ENCODE results near the gene COMMD7.
A peak's percentile ranks its signal among the peaks of the same experiment; 100 is the strongest.

The COMMD7 gene

DNA sequence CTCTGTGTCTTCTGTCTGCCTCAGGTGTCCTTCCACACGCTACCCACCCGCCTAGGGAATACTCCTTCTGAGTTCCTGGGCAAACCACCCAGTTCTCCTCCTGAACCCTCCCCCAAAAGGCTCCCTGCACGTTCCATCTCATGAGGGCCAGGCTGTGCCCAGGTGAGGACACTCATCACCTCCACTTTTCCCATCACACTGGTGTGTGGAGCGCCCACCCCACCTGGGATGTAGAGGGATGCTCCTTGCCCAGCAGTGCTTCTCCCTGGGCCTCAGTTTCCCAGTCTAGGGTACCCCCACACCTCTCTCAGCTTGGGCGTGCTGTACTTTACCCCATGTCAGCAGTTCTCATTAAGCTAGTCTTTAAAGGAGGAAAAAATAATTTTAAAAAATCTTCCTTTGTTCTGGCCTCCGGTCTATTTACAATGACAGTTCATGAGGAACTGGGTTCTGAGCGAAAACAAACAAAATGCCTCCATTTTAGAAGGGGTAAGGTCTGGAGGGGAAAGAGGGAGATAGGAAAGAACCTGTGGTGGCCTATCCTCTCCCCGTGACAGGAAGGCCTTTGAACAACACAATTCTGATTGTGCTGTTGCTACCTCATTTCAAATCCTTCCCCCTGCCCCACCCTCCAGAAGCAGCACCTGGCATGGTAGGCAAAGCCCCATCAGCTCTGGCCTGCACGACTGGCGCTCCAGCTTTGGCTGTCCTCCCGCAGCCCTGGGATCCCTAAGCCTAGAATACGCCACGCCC, 67.9 kb downstream of the COMMD7 start:
- DNase-seq, result no peak

DNA sequence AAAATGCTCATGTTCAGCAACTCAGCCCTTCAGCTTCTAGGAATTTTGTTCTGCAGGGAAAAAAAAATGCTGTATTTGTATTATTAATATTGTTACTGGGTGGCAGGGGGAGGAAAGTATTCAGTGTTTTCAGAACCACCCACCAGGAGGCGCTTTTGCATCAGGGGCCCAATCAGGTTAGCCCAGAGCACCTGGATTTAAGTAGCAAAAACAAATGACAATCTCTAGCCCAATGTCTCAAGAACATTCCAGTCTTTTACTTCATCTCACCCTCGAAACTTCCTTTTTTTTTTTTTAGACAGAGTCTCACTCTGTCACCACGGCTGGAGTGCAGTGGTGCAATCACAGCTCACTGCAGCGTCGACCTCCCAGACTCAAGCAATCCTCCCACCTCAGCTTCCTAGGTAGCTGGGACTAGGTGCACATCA, 68.9 kb downstream of the COMMD7 start:
- no peak for DNase-seq

DNA sequence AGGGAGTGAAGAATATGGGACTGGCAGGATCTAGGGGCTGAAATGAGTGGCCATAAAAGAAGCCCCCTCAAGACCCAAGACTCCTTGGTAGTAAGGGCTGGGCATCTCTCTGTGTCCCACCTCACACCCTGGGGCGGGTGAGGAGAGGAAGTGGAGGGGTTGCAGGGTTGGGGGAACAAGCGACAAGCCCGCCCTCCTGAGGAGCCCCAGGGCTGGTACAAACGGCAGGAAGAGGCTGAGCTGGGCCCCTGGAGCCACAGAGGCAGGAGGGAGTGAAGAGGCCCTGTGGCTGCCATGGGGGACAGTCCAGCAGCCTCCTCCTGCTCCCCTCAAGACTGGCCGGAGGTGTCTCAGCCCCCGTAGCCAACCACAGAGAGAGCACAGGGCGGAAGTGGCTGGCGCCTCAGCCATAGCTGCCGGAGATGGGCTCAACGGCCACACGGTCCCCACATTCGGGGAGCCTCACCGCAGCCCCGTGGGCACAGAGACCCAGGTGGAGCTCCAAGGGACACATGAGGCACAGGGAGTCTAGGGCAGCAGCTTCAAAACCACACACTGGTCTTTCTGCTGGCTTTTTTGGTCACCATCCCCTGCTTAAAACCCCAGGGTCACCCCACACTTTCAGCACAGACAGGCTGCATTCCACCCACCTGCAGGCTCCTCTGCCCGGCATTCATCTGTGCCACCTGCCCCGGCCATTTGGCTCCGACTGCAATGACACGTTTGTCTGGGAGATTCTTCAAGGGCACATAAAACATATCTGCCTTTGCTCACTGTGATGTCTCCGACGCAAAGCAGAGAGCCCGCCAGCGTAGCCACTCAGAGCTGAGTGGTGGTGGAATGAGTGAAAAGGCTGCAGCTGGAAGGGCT, 70.0 kb downstream of the COMMD7 start:
- no peak for DNase-seq

DNA sequence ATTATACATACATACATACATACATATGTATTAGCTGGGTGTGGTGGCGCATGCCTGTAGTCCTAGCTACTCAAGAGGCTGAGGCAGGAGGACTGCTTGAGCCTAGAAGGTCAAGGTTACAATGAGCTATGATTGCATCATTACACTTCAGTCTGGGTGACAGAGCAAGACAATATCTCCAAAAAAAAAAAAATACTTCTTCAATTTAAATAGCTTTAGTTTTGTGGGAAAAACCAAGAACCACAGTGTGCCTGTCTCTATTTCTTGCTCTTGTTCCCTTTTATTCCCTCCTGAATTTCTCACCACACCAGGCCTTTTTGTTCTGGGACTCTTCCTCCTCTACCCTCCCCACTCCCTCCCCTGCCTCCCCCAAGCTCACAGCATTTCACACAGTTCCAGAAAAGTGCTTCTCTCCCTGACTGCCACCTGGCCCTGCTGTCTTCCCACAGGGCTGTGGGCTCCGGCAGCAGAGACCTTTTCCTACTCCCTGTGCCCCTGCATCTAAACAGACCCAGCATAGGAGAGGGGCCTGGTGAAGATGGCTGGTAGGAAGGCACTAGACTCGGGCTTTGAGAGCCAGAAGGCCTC, 70.8 kb downstream of the COMMD7 start:
- DNase-seq, result no peak

DNA sequence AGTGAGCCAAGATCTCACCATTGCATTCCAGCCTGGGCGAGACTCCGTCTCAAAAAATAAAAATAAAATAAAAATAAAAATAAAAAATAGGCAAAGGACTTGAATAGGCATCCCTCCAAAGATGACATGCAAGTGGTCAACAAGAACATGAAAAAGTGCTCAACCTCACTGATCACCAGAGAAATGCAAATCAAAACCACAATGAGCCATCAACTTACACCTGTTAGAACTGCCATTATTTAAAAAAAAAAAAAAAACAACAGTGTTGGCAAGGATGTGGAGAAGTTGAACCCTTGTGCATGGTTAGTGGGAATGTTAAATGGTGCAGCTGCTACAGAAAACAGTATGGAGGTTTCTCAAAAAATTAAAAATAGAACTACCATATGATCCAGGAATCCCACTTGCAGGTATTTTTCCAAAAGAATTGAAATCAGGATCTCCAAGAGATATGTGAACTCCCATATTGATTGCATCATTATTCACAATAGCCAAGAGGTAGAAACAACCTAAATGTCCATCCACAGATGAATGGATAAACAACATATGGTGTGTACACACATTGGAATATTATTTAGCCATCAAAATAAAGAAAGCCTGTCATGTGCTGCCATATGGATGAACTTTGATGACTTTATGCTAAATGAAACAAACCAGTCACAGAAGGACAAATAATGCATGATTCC, 72.4 kb downstream of the COMMD7 start:
- DNase-seq, result no peak

DNA sequence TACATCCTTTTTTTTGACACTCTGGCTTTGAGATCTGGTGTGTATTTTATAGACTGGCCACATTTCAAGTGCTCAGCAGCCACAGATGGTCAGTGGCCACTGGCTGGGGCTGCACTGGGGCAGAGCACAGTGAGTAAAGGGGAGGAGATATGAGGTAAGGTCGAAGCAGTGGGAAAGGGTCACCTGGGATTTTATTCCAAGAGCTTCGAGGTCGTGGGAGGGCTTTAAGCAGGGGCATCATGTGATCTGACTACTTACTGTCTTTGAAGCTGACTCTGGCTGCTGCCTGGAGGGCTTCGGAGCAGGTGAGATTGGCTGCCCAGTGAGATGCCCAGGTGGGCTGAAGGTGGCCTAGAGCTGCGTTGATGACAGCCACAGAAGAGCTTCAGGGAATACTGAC, 76.2 kb downstream of the COMMD7 start:
- DNase-seq, result no peak

DNA sequence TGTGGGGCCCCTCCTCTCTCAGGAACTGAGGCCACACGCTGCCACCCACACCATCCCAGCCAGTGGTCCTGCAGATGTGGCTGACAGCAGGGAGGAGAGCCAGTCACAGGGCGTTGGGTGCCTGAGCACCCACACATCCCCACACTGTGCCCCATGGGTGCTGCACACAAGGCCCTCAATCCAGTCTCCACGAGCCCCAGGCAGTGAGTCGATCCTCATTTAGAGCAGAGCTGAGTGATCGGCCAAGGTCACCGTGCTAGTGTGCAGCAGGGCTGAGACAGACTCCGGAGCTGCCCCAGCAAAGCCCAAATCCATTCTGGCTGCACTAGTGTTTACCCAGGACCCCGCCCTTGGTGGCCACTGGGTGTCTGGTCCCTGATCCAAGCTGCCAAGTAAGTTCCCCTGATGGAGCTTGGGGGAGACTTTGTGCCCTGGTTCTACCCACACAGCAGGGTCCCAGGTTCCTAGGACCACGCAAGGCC, 78.5 kb downstream of the COMMD7 start:
- no peak for DNase-seq

DNA sequence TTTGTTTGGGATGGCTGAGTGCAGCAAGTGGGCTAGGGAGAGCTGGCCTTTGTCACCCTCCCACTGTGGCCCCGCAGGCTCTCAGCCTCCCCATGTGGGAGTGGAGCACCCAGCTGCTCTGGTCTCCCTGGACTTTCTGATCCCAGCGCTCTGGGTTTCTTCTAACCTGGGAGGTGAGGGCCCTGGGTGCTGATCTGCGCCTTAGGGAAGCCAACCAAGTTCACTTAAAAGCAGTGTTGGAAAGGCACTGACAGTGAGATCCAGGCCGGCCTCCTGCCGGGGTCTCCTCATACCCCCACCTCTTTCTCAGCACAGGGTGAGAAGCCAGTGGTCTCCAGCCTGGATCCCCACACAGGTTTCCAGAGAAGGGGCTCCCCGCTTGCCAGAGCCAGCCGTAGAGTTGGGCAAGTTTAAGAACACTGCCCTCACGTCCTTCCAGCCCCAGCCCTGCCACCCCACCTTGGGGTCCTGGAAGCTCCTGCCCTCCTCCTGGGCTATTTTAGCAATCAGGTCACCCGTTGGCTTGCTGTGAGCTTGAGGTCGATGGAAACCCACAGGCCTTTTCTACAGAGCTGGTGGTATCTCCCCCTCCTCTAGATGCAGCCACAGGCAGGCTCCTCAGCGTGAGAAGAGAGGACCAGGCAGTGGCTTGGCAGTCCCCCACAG, 79.1 kb downstream of the COMMD7 start:
- DNase-seq, result no peak

DNA sequence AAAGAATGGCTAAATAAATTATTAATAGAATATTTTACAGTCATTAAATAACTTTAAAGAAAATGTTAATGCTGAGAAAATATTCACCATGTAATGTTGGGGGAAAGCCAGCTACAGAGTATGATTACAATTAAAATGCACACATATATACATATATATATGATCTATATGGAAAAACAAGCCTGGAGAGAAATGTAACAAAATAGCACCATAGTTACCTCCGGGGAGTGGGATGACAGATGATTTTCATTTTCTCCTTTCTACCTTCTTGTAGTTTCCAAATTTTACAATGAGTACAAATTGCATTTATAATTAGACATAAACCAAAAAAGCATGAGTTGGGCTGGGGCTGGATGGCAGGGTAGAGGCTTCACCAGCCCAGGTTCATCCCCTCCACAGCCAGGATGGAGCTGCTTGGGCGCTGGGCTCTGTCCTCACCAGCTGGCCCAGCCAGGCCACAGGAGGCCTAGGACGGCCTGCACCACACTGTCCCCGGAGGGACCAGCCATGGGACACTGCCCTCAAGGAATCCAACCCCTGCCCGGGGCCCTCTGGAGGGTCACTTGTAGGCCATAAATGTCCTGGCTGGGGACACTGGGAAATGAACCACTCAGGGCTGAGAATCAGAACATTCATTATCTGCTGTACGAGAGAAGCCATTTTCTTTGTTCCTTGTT, 79.8 kb downstream of the COMMD7 start:
- no peak for DNase-seq

DNA sequence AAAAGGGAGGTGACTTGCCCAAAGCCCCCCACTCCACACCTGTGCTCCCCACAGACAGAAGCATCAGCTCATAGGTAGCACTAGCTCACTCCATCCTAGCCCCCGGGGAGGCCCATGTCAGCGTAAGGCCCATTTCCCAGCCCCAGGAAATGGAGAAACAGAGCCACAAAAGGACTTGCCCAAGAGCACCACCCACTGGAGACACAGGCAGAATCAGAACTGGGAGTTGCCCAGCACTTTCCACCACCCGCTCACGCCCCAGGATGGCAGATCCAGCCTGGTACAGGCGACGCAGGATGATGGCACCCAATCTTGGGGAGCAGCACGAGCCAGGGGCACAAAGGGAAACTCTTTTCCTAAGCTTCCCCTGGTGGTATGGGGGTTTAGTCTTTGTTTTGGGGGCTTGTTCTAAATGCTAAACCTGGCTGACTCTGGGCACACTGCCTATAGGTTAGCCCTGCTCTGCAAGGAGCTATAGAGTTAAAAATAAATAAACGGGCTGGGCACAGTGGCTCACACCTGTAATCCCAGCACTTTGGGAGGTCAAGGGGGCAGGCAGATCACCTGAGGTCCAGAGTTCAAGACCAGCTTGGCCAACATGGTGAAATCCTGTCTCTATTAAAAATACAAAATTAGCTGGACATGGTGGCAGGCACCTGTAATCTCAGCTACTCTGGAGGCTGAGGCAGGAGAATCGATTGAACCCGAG, 81.3 kb downstream of the COMMD7 start:
- DNase-seq, result no peak

DNA sequence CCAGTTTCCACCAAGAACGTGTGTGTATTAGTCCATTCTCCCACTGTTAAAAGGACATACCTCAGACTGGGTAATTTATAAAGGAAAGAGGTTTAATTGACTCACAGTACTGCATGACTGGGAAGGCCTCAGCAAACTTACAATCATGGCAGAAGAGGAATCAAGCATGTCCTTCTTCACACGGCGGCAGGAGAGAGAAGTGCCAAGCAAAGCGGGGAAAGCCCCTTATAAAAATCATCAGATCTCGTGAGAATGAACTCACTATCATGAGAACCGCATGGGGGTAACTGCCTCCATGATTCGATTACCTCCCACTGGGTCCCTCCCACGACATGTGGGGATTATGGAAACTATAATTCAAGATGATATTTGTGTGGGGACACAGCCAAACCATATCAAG, 82.6 kb downstream of the COMMD7 start:
- no peak for DNase-seq

DNA sequence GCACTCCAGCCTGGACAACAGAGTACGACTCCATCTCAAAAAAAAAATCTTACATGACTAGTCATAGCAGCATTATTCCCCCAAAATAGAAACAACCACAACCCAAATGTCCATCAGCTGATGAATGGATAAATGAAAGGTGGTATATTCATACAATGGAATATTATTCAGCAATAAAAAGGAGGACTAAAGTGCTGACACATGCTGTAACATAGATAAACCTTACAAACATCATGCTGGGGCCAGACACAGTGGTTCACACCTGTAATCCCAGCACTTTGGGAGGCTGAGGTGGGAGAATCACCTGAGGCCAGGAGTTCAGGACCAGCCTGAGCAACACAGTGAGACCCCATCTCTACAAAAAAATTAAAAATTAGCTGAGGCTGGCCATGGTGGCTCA, 86.4 kb downstream of the COMMD7 start:
- DNase-seq, result no peak

DNA sequence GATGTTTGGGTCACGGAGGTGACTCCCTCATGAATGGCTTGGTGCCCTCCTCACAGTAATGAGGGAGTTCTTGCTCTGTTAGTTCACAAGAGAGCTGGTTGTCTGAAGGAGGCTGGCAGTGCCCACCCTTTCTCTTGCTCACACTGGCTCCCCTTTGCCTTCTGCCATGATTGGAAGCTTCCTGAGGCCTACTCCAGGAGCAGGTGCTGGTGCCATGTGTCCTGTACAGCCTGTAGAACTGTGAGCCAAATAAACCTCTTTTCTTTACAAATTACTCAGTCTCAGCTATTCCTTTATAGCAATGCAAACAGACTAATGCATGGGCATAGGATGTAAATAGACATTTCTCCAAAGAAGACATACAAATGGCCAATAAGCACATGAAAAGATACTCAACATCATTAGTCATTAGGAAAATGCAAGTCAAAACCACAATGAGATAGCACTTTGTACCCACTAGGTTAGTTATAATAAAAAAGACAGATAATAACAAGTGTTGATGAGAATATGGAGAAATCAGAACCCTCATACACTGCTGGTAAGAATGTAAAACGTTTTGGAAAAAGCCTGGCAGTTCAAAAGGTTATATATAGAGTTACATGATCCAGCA, 87.3 kb downstream of the COMMD7 start:
- DNase-seq, result no peak

DNA sequence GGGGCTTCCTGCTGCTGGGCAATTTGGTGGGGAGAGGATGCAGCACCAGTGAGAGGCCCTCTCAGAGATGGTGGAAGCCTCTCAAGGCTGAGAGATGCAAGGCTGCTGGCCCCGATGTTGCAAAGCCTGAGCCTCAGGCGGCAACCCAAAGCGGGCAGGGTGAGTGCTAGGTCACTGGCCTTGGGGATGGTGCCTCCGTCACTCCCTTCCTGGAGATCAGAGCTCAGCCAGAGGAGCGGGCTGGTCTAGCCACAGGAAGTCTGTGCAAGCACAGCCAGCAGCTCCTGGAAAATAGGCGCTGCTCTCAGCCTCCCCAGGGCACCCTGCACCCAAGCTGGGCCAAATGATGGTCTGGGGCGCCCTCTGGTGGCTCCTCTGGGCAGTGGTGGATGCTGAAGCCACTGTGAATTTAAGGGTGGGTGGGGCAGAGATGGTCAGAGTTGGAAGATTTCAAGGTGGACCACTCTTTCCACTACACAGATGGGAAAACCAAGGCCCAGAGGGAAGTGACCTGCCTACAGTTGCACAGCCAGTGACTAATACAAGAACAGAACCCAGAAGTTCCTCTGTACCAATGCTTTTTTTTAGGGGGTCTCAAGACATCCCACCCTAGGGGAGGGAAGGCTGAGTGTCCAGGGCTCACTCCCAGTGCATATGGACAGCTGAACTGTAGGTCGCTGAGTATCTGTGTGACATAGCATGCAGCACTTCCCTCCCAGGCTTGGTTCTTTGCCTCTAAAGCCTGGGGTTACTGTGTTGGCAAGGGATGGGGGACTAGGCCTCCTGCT, 90.3 kb downstream of the COMMD7 start:
- DNase-seq, result peak; percentile 91

Measured in femur (tissue), 1 donor.